Left ventricle myocardium inferior (tissue), 1 donor: Measurements from ENCODE around the gene GNB3. TPM values are rescaled to one million over a fixed set of nuclear protein-coding genes. Genes with fewer than 3 reads are reported as not detected.

Source experiments
- DNase-seq: peaks from one replicate; pipeline ENCODE4 v3.0.0-alpha.2; 2020
- H3K27ac ChIP-seq: fragments of 200-600 bp; replicated peaks from 2 replicates; pipeline ENCODE4 v1.8.0; 2021
- H3K27me3 ChIP-seq: fragments of 200-600 bp; 2 replicates; pipeline ENCODE4 v1.8.0; 2021; ENCODE audit warnings: low read depth
- H3K36me3 ChIP-seq: fragments of 200-600 bp; 2 replicates; pipeline ENCODE4 v1.8.0; 2021
- H3K4me1 ChIP-seq: fragments of 200-600 bp; 2 replicates; pipeline ENCODE4 v1.8.0; 2021
- H3K4me3 ChIP-seq: fragments of 200-600 bp; 2 replicates; pipeline ENCODE4 v1.8.0; 2021; ENCODE audit warnings: mild to moderate bottlenecking, moderate library complexity
- H3K9me3 ChIP-seq: fragments of 200-600 bp; replicated peaks from 2 replicates; pipeline ENCODE4 v1.8.0; 2021
- intact Hi-C: fragments of 100-400 bp; cut with micrococcal nuclease; formaldehyde crosslinking; loops from one replicate; pipeline ENCODE4 v1.11.0; 2022
- total RNA-seq: library from RNA; stranded (reverse); fragmentation: NEBNext Ultra II Directional; extraction: Animal tissue kit (Norgen Biotek cat#: 25700); gene quantifications from one replicate; pipeline ENCODE4 v1.2.1, GENCODE V29; 2021
- TF ChIP-seq, protein P1 (sequence below): fragments of 200-600 bp; IDR thresholded peaks from 2 replicates; pipeline ENCODE4 v1.8.0; 2021; ENCODE audit warnings: antibody characterized with exemption, mild to moderate bottlenecking, borderline replicate concordance
- donor health status: DM: no; HTN: yes; CAD: no; lungs with severe emphysema.

GNB3 gene
- total RNA-seq, 1 donor from 2014 or later = 7.5 TPM

DNA sequence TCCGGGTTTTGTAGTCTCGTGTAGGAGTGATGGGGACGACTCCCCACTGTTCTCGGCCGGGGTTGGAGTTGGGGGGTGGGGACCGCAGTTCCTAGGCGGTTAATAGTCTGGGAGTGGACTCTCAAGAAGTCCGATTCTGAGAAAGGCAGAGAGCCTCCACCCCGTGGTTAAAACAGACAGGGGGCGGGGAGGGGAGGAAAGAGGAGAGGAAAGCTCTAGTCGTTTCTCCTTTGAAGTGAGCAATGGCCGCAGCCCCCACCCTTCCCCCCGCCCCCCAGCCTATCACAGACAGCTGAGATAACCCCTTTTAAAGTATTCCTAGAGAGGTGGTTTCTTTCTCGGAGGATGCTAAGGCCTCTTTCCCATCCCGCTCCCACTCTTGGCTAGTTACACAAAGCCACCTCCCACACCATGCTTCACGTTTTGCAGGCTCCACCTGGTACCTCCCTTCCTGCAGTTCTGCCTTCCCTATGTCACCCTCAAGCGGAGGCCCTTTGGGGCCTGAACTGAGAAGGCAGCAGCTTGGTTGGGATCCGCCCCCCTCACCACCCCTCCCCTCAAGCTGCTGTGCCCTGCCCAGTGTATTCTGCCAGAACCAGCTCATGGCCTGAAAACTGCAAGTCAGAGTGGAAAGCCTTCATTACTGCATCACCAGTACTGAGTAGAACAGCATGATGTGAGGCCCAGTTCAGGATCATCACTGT, 12.1 kb downstream of the GNB3 start:
- TF ChIP-seq, protein P1, sequence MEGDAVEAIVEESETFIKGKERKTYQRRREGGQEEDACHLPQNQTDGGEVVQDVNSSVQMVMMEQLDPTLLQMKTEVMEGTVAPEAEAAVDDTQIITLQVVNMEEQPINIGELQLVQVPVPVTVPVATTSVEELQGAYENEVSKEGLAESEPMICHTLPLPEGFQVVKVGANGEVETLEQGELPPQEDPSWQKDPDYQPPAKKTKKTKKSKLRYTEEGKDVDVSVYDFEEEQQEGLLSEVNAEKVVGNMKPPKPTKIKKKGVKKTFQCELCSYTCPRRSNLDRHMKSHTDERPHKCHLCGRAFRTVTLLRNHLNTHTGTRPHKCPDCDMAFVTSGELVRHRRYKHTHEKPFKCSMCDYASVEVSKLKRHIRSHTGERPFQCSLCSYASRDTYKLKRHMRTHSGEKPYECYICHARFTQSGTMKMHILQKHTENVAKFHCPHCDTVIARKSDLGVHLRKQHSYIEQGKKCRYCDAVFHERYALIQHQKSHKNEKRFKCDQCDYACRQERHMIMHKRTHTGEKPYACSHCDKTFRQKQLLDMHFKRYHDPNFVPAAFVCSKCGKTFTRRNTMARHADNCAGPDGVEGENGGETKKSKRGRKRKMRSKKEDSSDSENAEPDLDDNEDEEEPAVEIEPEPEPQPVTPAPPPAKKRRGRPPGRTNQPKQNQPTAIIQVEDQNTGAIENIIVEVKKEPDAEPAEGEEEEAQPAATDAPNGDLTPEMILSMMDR = no peak
- peaks cover 24% of the 10 kb centered on the region for H3K4me1 ChIP-seq
- H3K4me3 ChIP-seq = peak overlapping the region; percentile 91
- DNase-seq = no peak
- H3K27me3 ChIP-seq = no peaks in the 10 kb centered on the region
- H3K27ac ChIP-seq = peak overlapping the region; percentile 100
- peaks cover 40% of the 10 kb centered on the region for H3K36me3 ChIP-seq
- H3K9me3 ChIP-seq = no peaks in the 10 kb centered on the region
- intact Hi-C loops = no loop called here

DNA sequence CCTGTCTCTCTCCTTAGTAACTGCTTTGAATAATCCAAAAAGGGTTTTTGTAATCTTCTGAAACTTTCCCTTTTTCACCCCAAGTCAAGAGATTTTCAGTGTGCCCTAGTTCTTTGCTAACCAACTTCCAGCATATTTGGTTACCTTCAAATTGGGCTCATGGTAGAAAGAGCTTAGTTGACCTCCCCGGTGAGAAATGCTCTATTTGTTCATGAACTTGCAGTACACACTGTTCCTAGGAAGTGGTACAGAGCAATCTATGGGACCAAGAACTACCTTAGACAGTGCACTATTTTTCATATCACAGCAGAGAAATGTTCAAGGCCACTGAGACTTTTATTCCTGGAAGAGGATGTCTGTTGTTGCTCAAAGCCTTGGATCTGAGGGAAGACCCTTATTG, 12.9 kb downstream of the GNB3 start:
- Histone ChIP-seq H3K27ac (peak overlapping the region; percentile 100), H3K4me1 (peaks cover 24% of the 10 kb centered on the region), H3K27me3 (no peaks in the 10 kb centered on the region), H3K9me3 (no peaks in the 10 kb centered on the region), H3K4me3 (no peak overlapping the region), H3K36me3 (peaks cover 42% of the 10 kb centered on the region)
- TF ChIP-seq, protein P1 = no peak
- intact Hi-C loops = no loop called here
- no peak for DNase-seq

DNA sequence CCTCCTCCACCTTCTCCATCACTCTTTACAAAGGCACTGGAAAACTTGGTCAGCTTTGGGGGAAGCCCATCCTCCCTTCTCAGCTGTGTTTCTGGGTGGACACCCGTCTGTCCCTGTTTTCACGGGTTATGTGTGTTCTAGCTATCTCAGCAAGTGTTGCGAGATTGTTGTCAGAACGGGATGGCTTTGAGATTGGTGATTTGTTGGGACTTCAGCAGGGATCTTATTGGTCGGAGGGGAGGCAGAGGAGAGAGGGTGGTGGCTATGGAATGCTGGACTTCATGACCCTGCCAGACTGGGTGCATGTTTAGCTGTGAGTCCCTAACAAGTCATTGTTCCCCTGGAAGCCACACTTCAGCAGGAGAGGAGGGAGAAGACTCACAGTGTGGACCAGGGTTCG, 13.3 kb downstream of the GNB3 start:
- H3K27ac ChIP-seq = no peak overlapping the region

DNA sequence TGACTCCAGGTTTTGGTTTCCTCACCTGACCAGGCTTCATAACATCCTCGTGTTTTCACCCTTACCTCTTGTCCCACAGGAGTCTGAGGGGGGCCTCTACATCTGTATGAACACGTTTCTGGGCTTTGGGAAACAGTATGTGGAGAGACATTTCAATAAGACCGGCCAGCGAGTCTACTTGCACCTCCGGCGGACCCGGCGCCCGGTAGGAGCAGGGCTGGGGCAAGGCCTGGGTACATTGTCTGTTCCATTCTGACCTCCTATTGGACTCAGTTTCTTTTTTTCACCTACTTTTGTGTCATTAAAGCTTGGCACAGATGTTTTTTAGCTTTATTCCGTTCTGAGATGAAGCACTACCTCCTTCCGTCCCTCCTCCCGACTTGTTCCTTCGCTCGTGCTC, 14.6 kb downstream of the GNB3 start:
- no peaks in the 10 kb centered on the region for H3K9me3 ChIP-seq
- intact Hi-C loops = no loop called here
- H3K4me3 ChIP-seq = no peak overlapping the region
- no peaks in the 10 kb centered on the region for H3K27me3 ChIP-seq
- TF ChIP-seq, protein P1 = no peak
- no peak overlapping the region for H3K27ac ChIP-seq
- H3K4me1 ChIP-seq = peaks cover 24% of the 10 kb centered on the region
- no peak for DNase-seq
- peaks cover 55% of the 10 kb centered on the region for H3K36me3 ChIP-seq

More for the DNA sequence above, 13.3 kb downstream of the GNB3 start:
- H3K4me1 ChIP-seq = peaks cover 24% of the 10 kb centered on the region
- H3K36me3 ChIP-seq = peaks cover 42% of the 10 kb centered on the region
- H3K4me3 ChIP-seq = no peak overlapping the region
- intact Hi-C loops = no loop called here
- no peaks in the 10 kb centered on the region for H3K27me3 ChIP-seq
- no peaks in the 10 kb centered on the region for H3K9me3 ChIP-seq
- TF ChIP-seq, protein P1 = no peak
- DNase-seq = no peak

DNA sequence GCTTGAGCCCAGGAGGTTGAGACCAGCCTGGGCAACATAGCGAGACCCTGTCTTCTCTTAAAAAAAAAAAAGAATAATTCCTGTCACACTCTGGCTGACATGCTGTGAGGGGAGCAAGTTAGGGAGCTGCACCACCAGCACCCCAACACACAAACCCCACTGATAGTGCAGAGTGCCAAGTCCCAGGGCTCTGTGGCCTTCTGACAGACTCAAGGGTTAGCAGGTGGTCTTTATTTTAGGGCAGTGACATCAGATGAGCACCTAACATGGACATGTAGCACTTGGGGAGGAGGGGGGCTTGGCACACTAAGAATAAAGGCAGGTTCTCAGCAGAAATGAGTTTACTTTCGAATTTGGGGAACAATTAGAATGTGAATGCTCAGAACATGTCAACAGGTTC, 18.1 kb downstream of the GNB3 start:
- intact Hi-C loops = no loop called here
- no peak for DNase-seq
- H3K4me1 ChIP-seq = peaks cover 1% of the 10 kb centered on the region
- no peaks in the 10 kb centered on the region for H3K27me3 ChIP-seq
- H3K27ac ChIP-seq = no peak overlapping the region
- H3K4me3 ChIP-seq = no peak overlapping the region
- H3K9me3 ChIP-seq = no peaks in the 10 kb centered on the region
- TF ChIP-seq, protein P1 = no peak
- peaks cover 89% of the 10 kb centered on the region for H3K36me3 ChIP-seq
